Stomach (tissue), 9 donors: ENCODE data around the gene COL5A3. TPM values are rescaled to one million over a fixed set of nuclear protein-coding genes. Genes with fewer than 3 reads are reported as not detected.

Source experiments
- DNase-seq, 2 donors: peaks; one replicate each; pipeline versions ENCODE4 v3.0.0 to v3.0.0-alpha.2; 2013 to 2019
- H3K27ac ChIP-seq, 5 donors: fragments of 200-600 bp in 4 of 5; sonication (generic) in 4 of 5; one replicate each; pipeline ENCODE4 v1.5.1; 2013 to 2019; ENCODE audit warnings: mild to moderate bottlenecking in 1 of 5, moderate library complexity in 1 of 5
- H3K27me3 ChIP-seq, 3 donors: fragments of 200-600 bp; sonication (generic); one replicate each; pipeline ENCODE4 v1.5.1; 2017 to 2019; ENCODE audit warnings: mixed run types in 1 of 3
- H3K36me3 ChIP-seq, 4 donors: fragments of 200-600 bp; sonication (generic); 1 replicate in 3 of 4; 2 replicates in 1 of 4; pipeline ENCODE4 v1.5.1; 2016 to 2019
- H3K4me1 ChIP-seq, 4 donors: fragments of 200-600 bp; sonication (generic); one replicate each; pipeline ENCODE4 v1.5.1; 2016 to 2019
- H3K4me3 ChIP-seq, 4 donors: fragments of 200-600 bp; sonication (generic) in 3 of 4; one replicate each; pipeline ENCODE4 v1.5.1; 2016 to 2019; ENCODE audit warnings: mild to moderate bottlenecking in 1 of 4
- H3K9me3 ChIP-seq, 4 donors: fragments of 200-600 bp; sonication (generic); one replicate each; pipeline ENCODE4 v1.5.1; 2016 to 2019
- EP300 ChIP-seq: sonication (generic); formaldehyde crosslinking; IDR thresholded peaks from one replicate; pipeline ENCODE4 v1.6.1; 2017; ENCODE audit warnings: antibody characterized with exemption
- POLR2A ChIP-seq, 4 donors: fragments of 450-650 bp; IDR thresholded peaks; one replicate each; pipeline ENCODE4 v1.6.1; 2016; ENCODE audit warnings: antibody characterized with exemption in 4 of 4, control low read depth in 2 of 4, mild to moderate bottlenecking in 1 of 4, moderate library complexity in 1 of 4
- POLR2AphosphoS5 ChIP-seq, 3 donors: sonication (generic); formaldehyde crosslinking; IDR thresholded peaks; one replicate each; pipeline ENCODE4 v1.6.1; 2016; ENCODE audit warnings: antibody characterized with exemption in 3 of 3
- WGBS, 5 donors: extraction: QIAGEN DNeasy Blood & Tissue Kit in 3 of 5; methylation state at CpG; one replicate each; pipeline versions ENCODE4 v1.1.5 to v1.1.7; 2013 to 2018; 5-methylcytosine and 5-hydroxymethylcytosine counted together
- intact Hi-C: fragments of 100-400 bp; cut with DNase I; formaldehyde crosslinking; loops from one replicate; pipeline ENCODE4 v1.15.1; 2023; ENCODE audit warnings: low total_unique reads
- polyA plus RNA-seq, 3 donors: library from polyadenylated mRNA; stranded (reverse); fragments of 200-250 nt; gene quantifications; one replicate each; pipeline ENCODE4 v1.2.3, GENCODE V29; 2013
- total RNA-seq, 5 donors: library from RNA; depleted of rRNA; stranded (reverse); fragments of >200 nt; gene quantifications; one replicate each; pipeline versions ENCODE4 v1.1.0 to v1.2.3, GENCODE V29; 2014 to 2016
- TF ChIP-seq, protein P1 (sequence below), 7 experiments: fragments of 450-650 bp in 4 of 7; fragments of 200-600 bp in 3 of 7; sonication (generic) in 3 of 7; IDR thresholded peaks; one replicate each; pipeline ENCODE4 v1.5.1; 2016 to 2019; ENCODE audit warnings: antibody characterized with exemption in 7 of 7, control low read depth in 2 of 7, mild to moderate bottlenecking in 1 of 7
- donor health status: healthy with polysubstance abuse.
- donor health status: Bipolar disorder and iron deficiency.
- donor health status: healthy.

The COL5A3 gene
- total and polyA plus RNA-seq, 8 donors, result 0.58 to 25.5 (median 5.5) TPM

GRCh38 chr19:10021863-10022262 is 11.6 kb upstream of the COL5A3 start:
- Histone ChIP-seq H3K27me3 (peaks cover 0 to 26% (median 0%) of the 10 kb centered on the region in 3 donors), H3K4me3 (no peak overlapping the region), H3K9me3 (no peaks in the 10 kb centered on the region), H3K27ac (no peak overlapping the region), H3K4me1 (peaks cover 0 to under 1% (median 0%) of the 10 kb centered on the region in 4 donors), H3K36me3 (no peaks in the 10 kb centered on the region)
- 67 to 73% (median 70%) methylated on average over 1 to 2 of the region's 2 CpGs for WGBS, 5 donors
- TF ChIP-seq POLR2AphosphoS5 (IDR thresholded peaks at IDR 0.05), result no peak
- TF ChIP-seq EP300, result no peak
- TF ChIP-seq, protein P1, sequence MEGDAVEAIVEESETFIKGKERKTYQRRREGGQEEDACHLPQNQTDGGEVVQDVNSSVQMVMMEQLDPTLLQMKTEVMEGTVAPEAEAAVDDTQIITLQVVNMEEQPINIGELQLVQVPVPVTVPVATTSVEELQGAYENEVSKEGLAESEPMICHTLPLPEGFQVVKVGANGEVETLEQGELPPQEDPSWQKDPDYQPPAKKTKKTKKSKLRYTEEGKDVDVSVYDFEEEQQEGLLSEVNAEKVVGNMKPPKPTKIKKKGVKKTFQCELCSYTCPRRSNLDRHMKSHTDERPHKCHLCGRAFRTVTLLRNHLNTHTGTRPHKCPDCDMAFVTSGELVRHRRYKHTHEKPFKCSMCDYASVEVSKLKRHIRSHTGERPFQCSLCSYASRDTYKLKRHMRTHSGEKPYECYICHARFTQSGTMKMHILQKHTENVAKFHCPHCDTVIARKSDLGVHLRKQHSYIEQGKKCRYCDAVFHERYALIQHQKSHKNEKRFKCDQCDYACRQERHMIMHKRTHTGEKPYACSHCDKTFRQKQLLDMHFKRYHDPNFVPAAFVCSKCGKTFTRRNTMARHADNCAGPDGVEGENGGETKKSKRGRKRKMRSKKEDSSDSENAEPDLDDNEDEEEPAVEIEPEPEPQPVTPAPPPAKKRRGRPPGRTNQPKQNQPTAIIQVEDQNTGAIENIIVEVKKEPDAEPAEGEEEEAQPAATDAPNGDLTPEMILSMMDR (IDR thresholded peaks at IDR 0.05), result no peak
- intact Hi-C loops, result no loop called here
- DNase-seq, result no peak

- intact Hi-C loops, result no loop called here
- Histone ChIP-seq H3K9me3 (no peaks in the 10 kb centered on the region), H3K27me3 (peaks cover 0 to 24% (median 0%) of the 10 kb centered on the region in 3 donors), H3K36me3 (no peaks in the 10 kb centered on the region), H3K4me1 (no peaks in the 10 kb centered on the region), H3K4me3 (no peak overlapping the region), H3K27ac (no peak overlapping the region)
- WGBS, 5 donors, result 87 to 92% (median 88%) methylated on average over 23 of the region's 23 CpGs
- no peak for DNase-seq
- TF ChIP-seq POLR2AphosphoS5 (IDR thresholded peaks at IDR 0.05) (no peak), POLR2A (IDR thresholded peaks at IDR 0.05) (no peak), EP300 (no peak)
- TF ChIP-seq, protein P1 (IDR thresholded peaks at IDR 0.05), result no peak
These were observed 11.1 kb upstream of the COL5A3 start for GRCh38 chr19:10021446-10021845.

DNA sequence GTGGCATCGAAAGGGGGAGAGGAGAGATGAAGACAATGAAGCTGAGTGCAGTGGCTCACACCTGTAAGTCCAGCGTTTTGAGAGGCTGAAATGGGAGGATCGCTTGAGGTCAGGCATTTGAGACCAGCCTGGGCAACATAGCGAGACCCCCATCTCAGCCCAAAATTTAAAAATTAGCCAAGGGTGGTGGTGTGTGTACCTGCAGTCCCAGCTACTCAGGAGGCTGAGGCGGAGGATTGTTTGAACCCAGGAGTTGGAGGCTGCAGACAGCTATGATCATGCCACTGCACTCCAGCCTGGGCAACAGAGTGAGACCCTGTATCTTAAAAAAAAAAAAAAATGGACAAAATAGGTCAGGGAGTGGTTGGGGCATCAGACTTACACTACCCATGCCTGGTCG is 10.5 kb upstream of the COL5A3 start:
- no peaks in the 10 kb centered on the region for H3K9me3 ChIP-seq
- peaks cover 0 to 21% (median 0%) of the 10 kb centered on the region in 3 donors for H3K27me3 ChIP-seq
- no peaks in the 10 kb centered on the region for H3K36me3 ChIP-seq
- intact Hi-C loops, result no loop called here
- 74 to 86% (median 77%) methylated on average over 6 of the region's 6 CpGs for WGBS, 5 donors
- TF ChIP-seq, protein P1 (IDR thresholded peaks at IDR 0.05), result no peak
- TF ChIP-seq POLR2A (IDR thresholded peaks at IDR 0.05) (no peak), EP300 (no peak), POLR2AphosphoS5 (IDR thresholded peaks at IDR 0.05) (no peak)
- no peak overlapping the region for H3K27ac ChIP-seq
- no peak overlapping the region for H3K4me3 ChIP-seq
- DNase-seq, result no peak
- H3K4me1 ChIP-seq, result no peaks in the 10 kb centered on the region

DNA sequence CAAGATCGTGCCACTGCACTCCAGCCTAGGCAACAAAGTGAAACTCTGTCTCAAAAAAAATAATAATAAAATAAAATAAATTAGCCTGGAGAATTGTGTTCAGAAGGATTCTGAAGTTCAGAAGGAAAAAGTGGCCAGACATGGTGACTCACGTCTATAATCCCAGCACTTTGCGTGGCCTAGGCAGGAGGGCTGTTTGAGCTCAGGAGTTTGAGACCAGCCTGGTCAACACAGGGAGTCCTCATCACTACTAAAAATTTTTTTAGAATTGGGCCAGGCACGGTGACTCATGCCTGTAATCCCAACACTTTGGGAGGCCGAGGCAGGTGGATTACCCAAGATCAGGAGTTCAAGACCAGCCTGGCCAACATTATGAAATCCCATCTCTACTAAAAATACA is 8.9 kb upstream of the COL5A3 start:
- peaks cover 0 to 36% (median 0%) of the 10 kb centered on the region in 3 donors for H3K27me3 ChIP-seq
- H3K9me3 ChIP-seq, result no peaks in the 10 kb centered on the region
- no peaks in the 10 kb centered on the region for H3K4me1 ChIP-seq
- 80 to 83% (median 82%) methylated on average over 5 of the region's 5 CpGs for WGBS, 5 donors
- no peak for DNase-seq
- intact Hi-C loops, result no loop called here
- no peaks in the 10 kb centered on the region for H3K36me3 ChIP-seq
- H3K27ac ChIP-seq, result no peak overlapping the region
- TF ChIP-seq POLR2A (IDR thresholded peaks at IDR 0.05) (no peak), EP300 (no peak), POLR2AphosphoS5 (IDR thresholded peaks at IDR 0.05) (no peak)
- TF ChIP-seq, protein P1 (IDR thresholded peaks at IDR 0.05), result no peak
- H3K4me3 ChIP-seq, result no peak overlapping the region
